HG03039 (cell line): ENCODE data around the gene ELK4.

Source experiments
- ATAC-seq: cut with Tn5 transposase; IDR thresholded peaks from one replicate; pipeline ENCODE4 v1.9.1; 2021; ENCODE audit warnings: mild to moderate bottlenecking, moderate library complexity; ENCODE audit not compliant: unreplicated experiment

Gene ELK4

GRCh38 chr1:205598841-205599668, 32.8 kb downstream of the ELK4 start:
- no peak for ATAC-seq

GRCh38 chr1:205597691-205598314, 34.0 kb downstream of the ELK4 start:
- ATAC-seq: no peak

- no peak for ATAC-seq
Observed at GRCh38 chr1:205596876-205597275, 34.9 kb downstream of the ELK4 start.

DNA sequence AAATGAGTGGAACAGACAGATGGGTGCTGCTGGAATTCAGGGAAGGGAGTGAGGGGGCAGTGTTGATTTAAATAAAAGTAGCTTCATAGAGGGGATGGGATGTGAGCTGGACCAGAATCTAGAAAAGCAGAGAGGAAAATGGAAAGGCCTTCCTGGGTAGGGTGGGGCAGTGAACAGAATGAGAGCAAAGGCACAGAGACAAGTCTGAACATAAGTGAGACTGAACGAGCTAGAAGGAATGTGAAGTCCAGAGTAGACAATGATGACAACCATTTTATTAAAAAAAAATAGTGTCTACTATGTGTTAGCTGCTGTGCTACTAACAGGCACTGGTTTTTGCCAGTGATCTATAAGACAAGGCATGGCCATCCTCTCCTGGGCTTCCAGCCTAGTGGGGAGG, 36.0 kb downstream of the ELK4 start:
- ATAC-seq: no peak

DNA sequence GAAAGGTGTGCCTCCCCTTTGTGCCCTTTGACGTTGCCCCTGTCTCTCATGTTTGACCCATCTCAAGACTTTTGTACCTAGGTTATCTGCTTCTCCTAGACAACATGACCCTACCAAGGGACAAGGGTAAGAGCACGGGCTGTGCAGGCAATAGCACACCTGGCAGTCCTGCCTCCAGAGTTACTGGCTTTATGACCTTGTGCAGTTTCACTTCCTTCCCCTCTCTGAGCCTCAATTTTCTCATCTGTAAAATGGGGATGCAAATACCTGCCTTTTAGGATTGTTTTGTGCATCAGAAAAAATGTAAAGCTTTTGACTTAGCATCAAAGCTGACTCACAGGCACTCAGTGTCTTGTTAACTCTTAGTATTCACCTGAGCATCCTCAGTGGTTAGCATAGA, 36.4 kb downstream of the ELK4 start:
- ATAC-seq: no peak

GRCh38 chr1:205594846-205595245, 37.0 kb downstream of the ELK4 start:
- no peak for ATAC-seq

- no peak for ATAC-seq
Observed at GRCh38 chr1:205593967-205594366, 37.8 kb downstream of the ELK4 start.

DNA sequence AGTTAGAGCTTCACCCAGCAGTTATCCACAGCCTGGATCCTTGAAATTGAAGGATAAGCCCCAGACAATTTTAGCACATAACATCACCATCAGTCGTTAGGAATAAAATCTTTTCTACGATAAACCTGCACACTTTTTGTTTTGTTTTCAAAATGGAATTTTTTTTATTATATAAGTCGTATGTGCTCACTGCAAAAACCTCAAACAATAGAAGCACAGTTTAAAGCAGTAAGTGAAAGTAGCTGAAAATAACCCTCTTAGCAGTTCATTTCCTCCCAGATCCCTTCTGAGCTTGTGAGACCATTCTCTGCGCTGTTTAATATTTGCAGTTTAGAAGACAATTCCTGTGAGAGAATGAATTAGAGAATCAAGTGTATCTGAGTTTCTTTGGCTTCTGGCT, 38.3 kb downstream of the ELK4 start:
- ATAC-seq: no peak

DNA sequence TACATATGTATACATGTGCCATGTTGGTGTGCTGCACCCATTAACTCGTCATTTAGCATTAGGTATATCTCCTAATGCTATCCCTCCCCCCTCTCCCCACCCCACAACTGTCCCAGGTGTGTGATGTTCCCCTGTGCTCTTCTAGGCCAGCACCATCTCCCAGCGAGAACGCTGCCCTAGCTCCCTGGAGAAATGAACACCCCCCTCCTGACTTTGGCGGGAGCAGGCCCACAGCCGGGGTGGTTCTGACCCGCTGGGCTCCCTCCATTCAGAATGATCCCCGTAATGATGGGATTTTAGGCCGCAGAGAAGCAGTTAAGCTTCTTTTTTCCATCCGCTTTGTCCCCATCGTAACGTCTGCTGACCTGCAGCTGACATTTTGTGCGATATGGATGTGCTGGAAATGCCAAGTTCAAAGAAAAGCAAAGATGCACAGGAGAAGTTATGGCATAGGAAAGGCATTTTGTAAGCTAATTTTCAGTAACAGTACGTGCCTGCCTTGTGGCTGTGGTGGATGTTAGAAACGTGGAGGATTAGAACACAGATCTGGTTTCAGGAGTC, 39.3 kb downstream of the ELK4 start:
- no peak for ATAC-seq

- peak; percentile 52 for ATAC-seq
Observed at GRCh38 chr1:205591522-205592351, 40.1 kb downstream of the ELK4 start.

GRCh38 chr1:205590777-205591513, 40.9 kb downstream of the ELK4 start:
- no peak for ATAC-seq

- no peak for ATAC-seq
Observed at GRCh38 chr1:205590457-205590768, 41.4 kb downstream of the ELK4 start.

DNA sequence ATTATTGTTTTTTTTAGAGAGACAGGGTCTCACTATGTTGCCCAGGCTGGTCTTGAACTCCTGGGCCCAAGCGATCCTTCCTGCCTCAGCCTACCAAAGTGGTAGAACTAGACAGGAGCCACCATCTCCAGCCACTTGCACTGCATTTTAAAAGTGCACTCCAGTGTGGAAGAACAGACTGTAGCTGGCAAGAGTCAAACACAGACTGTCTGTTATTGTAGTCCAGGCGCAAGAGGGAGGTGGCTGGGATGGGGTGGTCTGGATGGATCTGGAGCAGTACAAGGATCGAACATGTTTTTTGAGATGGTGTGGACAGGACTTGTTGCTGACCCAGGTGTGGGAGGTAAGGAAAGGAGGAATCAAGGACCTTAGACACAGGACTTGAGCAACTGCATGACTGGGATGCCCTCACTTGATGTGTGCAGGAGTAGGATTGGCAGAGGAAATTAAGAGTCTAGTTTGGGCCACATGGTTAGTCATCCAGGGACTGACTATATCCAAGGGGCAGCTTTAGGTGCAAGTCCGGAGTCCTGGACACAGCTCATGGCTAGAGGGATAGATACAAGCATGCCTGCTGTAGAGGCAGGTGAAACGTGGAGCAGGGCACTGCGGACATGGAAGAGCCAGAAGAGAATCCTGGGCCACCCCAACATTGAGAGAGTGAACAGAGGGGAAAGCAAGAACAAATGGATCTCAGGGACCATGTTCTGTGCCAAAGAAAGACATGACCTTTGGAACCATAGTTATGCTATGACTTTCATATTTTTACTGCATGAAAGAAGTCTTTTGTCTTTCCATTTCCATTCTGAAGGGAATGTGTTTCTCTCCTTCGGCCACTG, 42.0 kb downstream of the ELK4 start:
- ATAC-seq: no peak

GRCh38 chr1:205589046-205589445, 42.8 kb downstream of the ELK4 start:
- no peak for ATAC-seq

GRCh38 chr1:205588636-205589035, 43.2 kb downstream of the ELK4 start:
- ATAC-seq: no peak

DNA sequence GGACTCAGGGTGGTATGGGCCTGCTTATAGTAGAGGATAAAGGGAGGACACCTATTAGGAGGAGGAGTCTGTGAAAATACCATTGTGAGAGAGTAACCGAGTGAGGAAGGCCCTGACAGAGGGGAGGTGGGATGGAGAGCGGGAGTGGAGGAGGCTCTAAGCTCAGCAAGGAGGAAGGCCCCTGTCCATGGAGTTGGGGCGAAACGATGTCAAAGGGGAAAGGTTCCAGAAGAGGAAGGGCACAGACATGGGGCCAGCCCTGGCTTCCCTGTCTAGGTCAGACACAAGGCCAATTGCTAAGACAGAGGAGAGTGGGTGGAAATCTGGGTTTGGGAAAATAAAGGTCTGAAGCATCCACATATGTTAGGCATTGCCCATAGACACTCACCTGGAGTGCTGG, 44.2 kb downstream of the ELK4 start:
- ATAC-seq: no peak

DNA sequence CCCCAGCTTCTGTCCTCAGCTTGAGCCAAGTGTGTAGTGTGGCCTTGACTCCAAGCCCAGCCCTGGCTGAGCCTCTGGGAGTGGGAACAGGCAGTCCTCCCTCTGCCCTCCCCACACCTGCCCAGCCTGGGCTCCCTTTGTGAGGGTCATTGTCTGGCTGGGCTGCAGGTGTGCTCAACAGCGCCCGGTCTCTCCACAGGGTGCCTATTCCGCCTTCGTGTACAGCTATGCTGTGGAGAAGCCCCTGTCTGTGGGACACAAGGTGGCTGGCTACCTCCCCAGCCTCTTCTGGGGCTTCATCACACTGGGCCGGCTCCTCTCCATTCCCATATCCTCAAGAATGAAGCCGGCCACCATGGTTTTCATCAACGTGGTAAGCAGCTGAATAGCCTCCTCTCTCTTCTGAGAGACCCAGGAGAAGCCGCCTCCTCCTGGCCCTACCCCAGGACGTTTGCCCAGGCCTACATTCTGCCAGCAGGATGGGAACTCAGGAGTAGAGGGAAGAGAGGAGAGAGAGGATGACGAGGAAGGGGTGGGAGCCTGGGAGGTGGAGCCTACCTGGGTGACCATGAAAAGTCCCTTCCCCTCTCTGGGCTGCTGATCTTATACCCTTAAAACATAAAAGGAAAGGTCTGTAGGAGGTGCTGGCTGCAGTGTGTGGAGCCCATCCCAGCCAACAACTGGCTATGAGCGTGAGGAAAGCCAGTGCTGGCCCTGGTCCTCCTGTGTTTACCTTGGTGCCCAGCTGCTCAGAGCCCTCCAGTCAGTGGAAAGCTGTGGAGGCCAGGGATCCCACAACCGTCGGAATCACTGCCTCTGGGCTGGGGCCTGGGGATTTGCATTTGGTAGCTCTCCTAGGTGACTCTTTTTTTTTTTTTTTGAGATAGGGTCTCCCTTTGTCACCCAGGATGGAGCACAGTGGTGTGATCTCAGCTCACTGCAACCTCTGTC, 45.7 kb downstream of the ELK4 start:
- ATAC-seq: no peak

GRCh38 chr1:205585169-205585834, 46.5 kb downstream of the ELK4 start:
- ATAC-seq: no peak
